Nephron progenitor cell (in vitro differentiated cells): ENCODE results near the gene SLITRK2.
A peak's percentile ranks its signal among the peaks of the same experiment; 100 is the strongest.

Source experiments
- DNase-seq: peaks from one replicate; pipeline ENCODE4 v3.0.0; 2021
- H3K27ac Mint-ChIP-seq: 2 replicates; pipeline ENCODE4 v1.8.0; 2021; ENCODE audit warnings: mild to moderate bottlenecking, moderate library complexity, mixed read lengths
- H3K27me3 Mint-ChIP-seq: 2 replicates; pipeline ENCODE4 v1.8.0; 2021; ENCODE audit warnings: mild to moderate bottlenecking, low read depth, mixed read lengths; ENCODE audit not compliant: poor library complexity
- H3K36me3 Mint-ChIP-seq: 2 replicates; pipeline ENCODE4 v1.8.0; 2021; ENCODE audit warnings: low read depth, mixed read lengths
- H3K4me1 Mint-ChIP-seq: 2 replicates; pipeline ENCODE4 v1.8.0; 2021; ENCODE audit warnings: mixed read lengths
- H3K4me3 Mint-ChIP-seq: 2 replicates; pipeline ENCODE4 v1.8.0; 2021; ENCODE audit warnings: mild to moderate bottlenecking, moderate library complexity, mixed read lengths
- H3K9me3 Mint-ChIP-seq: 2 replicates; pipeline ENCODE4 v1.8.0; 2021; ENCODE audit warnings: mild to moderate bottlenecking, moderate library complexity, mixed read lengths
- TF ChIP-seq, protein P1 (sequence below): fragments of 200-600 bp; sonication (generic); IDR thresholded peaks from 2 replicates; pipeline ENCODE4 v1.5.0; 2021; ENCODE audit warnings: antibody characterized with exemption

The SLITRK2 gene

DNA sequence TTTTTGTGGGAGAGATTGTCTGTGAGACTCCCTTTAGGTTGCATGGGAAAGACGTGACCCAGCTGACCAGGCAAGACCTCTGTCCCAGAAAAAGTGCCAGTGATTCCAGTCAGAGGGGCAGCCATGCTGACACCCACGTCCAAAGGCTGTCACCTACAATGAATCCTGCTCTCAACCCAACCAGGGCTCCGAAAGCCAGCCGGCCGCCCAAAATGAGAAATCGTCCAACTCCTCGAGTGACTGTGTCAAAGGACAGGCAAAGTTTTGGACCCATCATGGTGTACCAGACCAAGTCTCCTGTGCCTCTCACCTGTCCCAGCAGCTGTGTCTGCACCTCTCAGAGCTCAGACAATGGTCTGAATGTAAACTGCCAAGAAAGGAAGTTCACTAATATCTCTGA, 5.5 kb downstream of the SLITRK2 start:
- TF ChIP-seq, protein P1, sequence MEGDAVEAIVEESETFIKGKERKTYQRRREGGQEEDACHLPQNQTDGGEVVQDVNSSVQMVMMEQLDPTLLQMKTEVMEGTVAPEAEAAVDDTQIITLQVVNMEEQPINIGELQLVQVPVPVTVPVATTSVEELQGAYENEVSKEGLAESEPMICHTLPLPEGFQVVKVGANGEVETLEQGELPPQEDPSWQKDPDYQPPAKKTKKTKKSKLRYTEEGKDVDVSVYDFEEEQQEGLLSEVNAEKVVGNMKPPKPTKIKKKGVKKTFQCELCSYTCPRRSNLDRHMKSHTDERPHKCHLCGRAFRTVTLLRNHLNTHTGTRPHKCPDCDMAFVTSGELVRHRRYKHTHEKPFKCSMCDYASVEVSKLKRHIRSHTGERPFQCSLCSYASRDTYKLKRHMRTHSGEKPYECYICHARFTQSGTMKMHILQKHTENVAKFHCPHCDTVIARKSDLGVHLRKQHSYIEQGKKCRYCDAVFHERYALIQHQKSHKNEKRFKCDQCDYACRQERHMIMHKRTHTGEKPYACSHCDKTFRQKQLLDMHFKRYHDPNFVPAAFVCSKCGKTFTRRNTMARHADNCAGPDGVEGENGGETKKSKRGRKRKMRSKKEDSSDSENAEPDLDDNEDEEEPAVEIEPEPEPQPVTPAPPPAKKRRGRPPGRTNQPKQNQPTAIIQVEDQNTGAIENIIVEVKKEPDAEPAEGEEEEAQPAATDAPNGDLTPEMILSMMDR: no peak
- no peak for DNase-seq
- no peak overlapping the region for H3K27ac Mint-ChIP-seq
- H3K36me3 Mint-ChIP-seq: no peaks in the 10 kb centered on the region
- H3K4me1 Mint-ChIP-seq: peaks cover 29% of the 10 kb centered on the region
- no peak overlapping the region for H3K4me3 Mint-ChIP-seq
- peaks cover 45% of the 10 kb centered on the region for H3K9me3 Mint-ChIP-seq
- H3K27me3 Mint-ChIP-seq: peaks cover 66% of the 10 kb centered on the region

DNA sequence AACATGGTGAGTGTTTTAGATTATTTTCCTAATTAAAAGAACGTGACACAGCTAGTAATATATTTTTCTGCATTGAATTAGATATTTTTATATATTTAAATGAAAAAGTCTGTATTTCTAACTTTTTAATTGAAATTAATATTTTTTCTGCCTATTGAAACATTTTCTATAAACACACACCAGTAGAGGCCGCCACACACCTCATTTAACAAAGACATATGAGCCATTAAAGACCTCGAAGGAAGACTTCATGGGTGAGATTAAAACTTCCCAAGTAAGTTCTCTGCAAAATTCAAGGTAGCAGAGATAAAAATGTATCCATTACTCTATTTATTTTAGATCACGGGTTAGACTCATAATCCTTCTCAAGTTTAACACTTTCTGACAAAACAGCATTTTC, 8.3 kb downstream of the SLITRK2 start:
- H3K4me1 Mint-ChIP-seq: peaks cover 24% of the 10 kb centered on the region
- peaks cover 25% of the 10 kb centered on the region for H3K9me3 Mint-ChIP-seq
- TF ChIP-seq, protein P1: peak; percentile 29
- no peak for DNase-seq
- no peak overlapping the region for H3K27ac Mint-ChIP-seq
- peaks cover 38% of the 10 kb centered on the region for H3K27me3 Mint-ChIP-seq
- H3K36me3 Mint-ChIP-seq: no peaks in the 10 kb centered on the region
- H3K4me3 Mint-ChIP-seq: no peak overlapping the region

DNA sequence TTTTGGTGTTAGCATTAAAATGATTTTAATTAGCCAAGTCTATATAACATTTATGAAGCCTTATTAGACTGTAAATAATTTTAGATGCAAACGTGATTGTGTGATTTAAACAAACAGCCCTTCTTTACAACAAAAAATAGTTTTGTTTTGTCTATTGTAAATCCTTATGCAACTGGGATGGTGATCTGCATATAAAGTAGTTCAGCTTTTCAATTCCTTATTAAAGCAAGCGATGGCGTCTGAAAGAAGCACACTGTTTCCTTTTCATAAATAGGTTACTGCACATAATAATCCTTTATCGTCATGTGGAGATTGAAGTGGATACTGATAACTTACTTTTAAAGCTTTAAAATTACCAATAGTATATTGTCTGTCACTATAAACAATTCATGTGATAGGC, 8.8 kb downstream of the SLITRK2 start:
- Mint-ChIP-seq H3K9me3 (peaks cover 23% of the 10 kb centered on the region), H3K27me3 (peaks cover 32% of the 10 kb centered on the region), H3K4me1 (peaks cover 21% of the 10 kb centered on the region), H3K4me3 (no peak overlapping the region), H3K36me3 (no peaks in the 10 kb centered on the region), H3K27ac (no peak overlapping the region)
- DNase-seq: no peak
- TF ChIP-seq, protein P1: no peak

DNA sequence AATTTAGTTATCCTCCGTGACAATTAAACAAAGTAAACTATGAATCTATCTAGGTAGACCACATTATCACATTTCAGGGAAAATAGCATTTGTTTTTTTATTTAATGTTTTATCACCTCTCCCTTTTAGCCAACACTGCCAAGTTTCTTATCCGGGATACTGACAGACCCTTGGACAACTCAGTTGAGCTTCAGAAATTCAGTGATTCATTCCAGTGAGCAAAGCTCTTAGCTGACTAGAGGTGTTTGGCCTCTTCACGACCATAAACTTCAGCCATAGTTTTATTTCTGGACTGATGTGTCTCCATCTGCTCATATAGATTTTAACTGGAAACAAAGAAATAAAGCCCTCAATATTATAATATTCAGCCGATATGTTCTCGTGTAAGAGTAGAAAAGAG, 15.2 kb downstream of the SLITRK2 start:
- Mint-ChIP-seq H3K36me3 (no peaks in the 10 kb centered on the region), H3K27ac (no peak overlapping the region), H3K4me1 (no peaks in the 10 kb centered on the region), H3K9me3 (peaks cover 17% of the 10 kb centered on the region), H3K4me3 (no peak overlapping the region), H3K27me3 (no peaks in the 10 kb centered on the region)
- TF ChIP-seq, protein P1: no peak
- no peak for DNase-seq

DNA sequence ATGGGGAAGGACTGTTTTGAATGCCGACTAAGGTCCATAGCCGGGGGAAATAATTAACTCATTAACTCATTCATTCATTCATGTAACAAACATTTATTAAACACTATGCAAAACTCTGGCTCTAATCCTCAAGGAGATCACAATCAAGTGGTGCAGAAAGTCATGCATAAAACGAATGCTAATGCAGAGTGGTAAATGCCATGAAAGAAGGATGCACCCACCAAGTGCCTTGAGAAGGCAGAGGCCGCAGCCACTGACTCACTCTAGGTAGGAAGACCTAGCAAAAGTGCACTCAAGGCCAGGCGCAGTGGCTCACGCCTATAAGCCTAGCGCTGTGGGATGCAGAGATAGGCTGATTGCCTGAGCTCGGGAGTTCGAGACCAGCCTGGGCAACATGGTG, 22.9 kb downstream of the SLITRK2 start:
- H3K9me3 Mint-ChIP-seq: peaks cover 42% of the 10 kb centered on the region
- no peak overlapping the region for H3K4me3 Mint-ChIP-seq
- peaks cover 17% of the 10 kb centered on the region for H3K4me1 Mint-ChIP-seq
- H3K27me3 Mint-ChIP-seq: peaks cover 7% of the 10 kb centered on the region
- no peaks in the 10 kb centered on the region for H3K36me3 Mint-ChIP-seq
- no peak overlapping the region for H3K27ac Mint-ChIP-seq
- TF ChIP-seq, protein P1: no peak
- no peak for DNase-seq

DNA sequence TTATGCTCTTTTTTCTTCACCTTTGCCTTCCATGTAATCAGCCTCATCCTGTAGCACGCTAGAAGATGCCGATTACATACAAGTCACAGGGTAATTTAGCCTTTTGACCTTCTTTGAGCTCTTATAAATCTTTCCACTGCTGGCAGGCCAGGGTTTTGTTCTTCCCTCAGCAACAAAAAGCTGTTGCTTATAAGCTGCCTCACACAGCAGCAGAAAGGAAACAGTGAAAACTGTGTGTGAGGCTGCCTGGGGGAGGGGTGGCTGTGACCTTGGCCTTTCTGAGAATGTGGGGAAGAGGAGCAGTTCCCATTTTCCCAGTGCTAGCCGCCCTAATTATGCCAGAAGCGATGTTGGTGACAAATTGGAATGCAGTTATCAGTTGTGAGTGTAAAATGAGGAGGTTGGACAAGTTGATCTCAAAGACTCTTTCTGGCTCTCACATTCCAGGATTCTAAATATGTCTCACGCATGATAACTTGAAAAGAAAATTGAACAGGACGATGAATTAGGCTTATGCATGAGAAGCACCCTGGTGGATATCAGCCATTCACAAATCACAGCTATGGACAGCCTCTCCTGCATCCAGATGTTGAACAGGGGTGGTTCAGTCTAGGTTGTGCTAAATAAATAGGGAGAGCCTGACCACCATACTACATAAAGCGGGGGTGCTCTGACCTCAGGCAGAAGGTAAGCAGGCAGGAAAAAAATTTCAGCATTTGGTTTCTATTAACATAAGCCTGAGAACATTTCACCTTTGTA, 25.7 kb downstream of the SLITRK2 start:
- peaks cover 50% of the 10 kb centered on the region for H3K9me3 Mint-ChIP-seq
- H3K4me3 Mint-ChIP-seq: no peak overlapping the region
- DNase-seq: peak; percentile 51

More for the DNA sequence above, 25.7 kb downstream of the SLITRK2 start:
- Mint-ChIP-seq H3K36me3 (no peaks in the 10 kb centered on the region), H3K27me3 (peaks cover 7% of the 10 kb centered on the region), H3K4me1 (peaks cover 17% of the 10 kb centered on the region), H3K27ac (no peak overlapping the region)
- TF ChIP-seq, protein P1: no peak
